ENCODE data around the gene SVBP.

Gene SVBP

DNA sequence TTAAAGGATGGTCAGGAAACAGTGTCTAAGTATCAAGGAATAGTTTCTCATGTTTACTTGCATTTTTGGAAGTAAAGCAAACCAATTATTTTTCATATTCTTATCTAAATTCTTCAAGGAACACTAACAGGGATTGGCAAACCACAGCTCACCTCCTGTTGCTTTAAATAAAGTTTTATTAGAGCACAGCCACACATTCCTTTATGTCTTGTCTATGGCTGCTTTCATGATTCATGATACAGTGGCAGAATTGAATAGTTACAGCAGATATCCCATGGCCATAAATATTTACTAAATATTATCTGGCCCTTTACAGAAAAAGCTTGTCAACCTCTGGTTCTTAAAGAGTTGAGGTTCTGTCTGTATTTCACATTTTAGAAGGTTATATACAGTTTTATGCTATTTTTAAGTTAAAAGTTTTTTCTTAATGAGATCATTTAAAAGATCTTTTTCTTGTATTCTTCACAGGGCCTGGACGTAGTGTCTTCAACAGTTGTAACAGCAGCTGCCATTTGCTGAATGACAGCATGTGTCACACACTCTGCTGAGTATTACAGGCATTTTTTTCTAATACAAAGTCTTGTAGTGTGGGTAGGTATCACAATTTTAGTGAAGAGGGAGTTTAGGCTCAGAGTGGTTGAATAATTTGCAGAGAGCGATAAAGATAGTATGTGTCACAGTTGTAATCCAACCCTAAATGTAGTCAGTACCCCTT is 31.8 kb upstream of the SVBP start:
- H3K27me3 Mint-ChIP-seq (ENCODE audit: low read depth, poor library complexity), result peaks cover 3% of the 10 kb centered on the region
- DNase-seq, result no peak
- peaks cover 57% of the 10 kb centered on the region for H3K9me3 Mint-ChIP-seq
- no peak overlapping the region for H3K4me3 Mint-ChIP-seq
- TF ChIP-seq, protein P1, sequence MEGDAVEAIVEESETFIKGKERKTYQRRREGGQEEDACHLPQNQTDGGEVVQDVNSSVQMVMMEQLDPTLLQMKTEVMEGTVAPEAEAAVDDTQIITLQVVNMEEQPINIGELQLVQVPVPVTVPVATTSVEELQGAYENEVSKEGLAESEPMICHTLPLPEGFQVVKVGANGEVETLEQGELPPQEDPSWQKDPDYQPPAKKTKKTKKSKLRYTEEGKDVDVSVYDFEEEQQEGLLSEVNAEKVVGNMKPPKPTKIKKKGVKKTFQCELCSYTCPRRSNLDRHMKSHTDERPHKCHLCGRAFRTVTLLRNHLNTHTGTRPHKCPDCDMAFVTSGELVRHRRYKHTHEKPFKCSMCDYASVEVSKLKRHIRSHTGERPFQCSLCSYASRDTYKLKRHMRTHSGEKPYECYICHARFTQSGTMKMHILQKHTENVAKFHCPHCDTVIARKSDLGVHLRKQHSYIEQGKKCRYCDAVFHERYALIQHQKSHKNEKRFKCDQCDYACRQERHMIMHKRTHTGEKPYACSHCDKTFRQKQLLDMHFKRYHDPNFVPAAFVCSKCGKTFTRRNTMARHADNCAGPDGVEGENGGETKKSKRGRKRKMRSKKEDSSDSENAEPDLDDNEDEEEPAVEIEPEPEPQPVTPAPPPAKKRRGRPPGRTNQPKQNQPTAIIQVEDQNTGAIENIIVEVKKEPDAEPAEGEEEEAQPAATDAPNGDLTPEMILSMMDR (IDR thresholded peaks at IDR 0.05), result no peak
- peaks cover 73% of the 10 kb centered on the region for H3K36me3 Mint-ChIP-seq (ENCODE audit: low read depth)
- no peak overlapping the region for H3K27ac Mint-ChIP-seq
- H3K4me1 Mint-ChIP-seq, result peaks cover 25% of the 10 kb centered on the region

DNA sequence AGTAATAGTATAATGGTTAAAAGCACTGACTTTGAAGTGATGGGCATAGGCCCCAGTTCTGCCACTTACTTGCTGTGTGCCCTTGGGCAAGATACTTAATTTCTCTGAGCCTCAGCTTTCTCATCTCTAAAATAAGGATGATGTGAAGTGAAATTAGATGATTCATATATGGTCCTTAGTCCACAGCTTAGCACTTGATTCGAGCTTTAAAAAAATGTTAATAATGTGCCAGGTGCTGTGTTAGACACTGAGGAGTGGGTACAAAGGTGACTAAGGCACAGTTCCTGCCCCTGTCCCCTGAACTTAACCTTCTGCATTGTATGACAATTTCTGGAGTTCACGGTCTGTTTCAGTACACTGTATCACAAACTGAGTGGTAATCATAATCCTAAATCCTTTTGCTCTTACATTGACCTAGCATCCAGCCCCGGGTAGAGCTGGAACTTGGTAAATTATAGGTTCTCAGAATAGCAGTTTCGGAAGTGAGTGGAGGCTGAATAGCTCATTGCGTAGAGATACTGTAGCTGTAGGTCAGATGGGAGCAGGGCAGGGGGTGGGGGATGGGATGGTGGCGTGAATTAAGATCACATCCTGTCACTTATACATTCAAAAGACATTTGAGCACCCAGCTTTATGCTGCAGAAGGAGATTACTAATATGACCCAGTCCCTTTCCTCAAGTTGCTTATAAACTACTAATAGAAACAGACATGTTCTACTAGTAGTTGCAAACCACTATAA is 30.7 kb upstream of the SVBP start:
- TF ChIP-seq, protein P1 (IDR thresholded peaks at IDR 0.05), result no peak
- DNase-seq, result no peak
- Mint-ChIP-seq H3K27ac (no peak overlapping the region), H3K27me3 (ENCODE audit: low read depth, poor library complexity) (peaks cover 3% of the 10 kb centered on the region), H3K4me1 (peaks cover 25% of the 10 kb centered on the region), H3K9me3 (peaks cover 47% of the 10 kb centered on the region), H3K4me3 (peak overlapping the region; percentile 95), H3K36me3 (ENCODE audit: low read depth) (peaks cover 70% of the 10 kb centered on the region)

DNA sequence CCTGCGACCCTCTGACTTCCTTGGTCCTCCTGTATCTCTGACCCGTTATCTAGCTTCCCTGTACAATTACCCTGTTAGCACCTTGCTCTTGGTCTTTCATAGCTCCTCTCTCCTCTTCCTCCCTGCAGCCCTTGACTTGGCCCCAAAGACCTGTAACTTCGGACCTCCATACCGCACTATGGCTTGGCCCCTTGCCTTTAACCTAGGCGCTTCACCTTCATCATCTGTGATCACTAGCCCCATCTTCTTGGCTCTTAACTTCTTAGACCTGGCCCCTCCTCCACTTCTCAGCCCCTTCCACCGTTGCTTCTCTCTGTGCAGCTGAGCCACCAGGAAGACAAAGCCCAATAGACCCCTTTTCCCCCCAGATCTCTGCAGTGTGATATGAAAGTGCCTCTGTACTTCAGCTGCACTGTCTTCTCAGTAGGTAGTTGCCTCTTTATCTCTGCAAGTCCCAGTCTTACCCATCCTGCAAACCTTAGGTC is 30.0 kb upstream of the SVBP start:
- Mint-ChIP-seq H3K27ac (peak overlapping the region; percentile 53), H3K4me1 (peaks cover 25% of the 10 kb centered on the region), H3K9me3 (peaks cover 40% of the 10 kb centered on the region), H3K27me3 (ENCODE audit: low read depth, poor library complexity) (peaks cover 3% of the 10 kb centered on the region), H3K36me3 (ENCODE audit: low read depth) (peaks cover 70% of the 10 kb centered on the region), H3K4me3 (peak overlapping the region; percentile 95)
- no peak for DNase-seq
- TF ChIP-seq, protein P1 (IDR thresholded peaks at IDR 0.05), result no peak

DNA sequence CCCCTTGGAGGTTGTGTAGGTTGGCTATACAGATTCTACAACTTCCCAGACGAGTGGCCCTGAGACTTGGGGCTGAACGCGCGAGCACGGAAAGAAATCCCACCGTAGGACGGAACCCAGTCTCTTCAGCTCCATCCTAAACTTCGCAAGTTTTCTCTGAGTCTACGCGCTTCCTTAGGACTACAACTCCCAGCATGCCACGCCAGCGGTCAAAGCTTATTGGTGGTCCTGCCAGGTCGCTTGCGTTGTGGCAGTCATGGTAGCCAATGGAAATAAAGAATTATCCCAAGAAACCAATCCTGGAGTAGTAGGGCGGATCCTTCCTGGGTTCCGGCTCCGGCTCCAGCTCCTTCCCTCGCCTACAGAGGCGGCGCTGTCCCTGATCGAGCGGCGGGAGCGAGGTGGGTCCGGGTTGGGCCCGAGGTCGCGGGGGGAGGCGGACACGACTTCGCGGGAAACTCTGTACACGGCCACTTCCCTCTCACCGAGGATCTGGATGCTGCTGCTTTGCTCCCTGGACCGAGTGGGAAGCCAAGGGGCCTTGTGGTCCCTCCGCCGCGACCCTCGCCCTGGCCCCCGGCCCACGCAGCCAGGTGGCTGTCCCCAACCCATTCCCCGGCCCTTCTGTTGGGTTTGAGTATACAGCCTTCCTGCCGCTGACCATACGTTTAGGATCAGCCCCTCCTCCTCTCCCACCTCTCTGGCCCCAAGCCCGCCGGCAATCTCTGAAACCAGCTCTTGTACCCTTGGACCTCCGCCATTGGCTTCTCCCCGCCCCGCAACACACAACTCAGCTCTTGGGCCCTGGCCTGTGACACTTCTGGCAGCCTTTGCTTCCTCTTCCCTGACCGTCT is 29.3 kb upstream of the SVBP start, which contains the start of gene ZNF691:
ZNF691 (plus strand) TSS at position 357 of the 854 bp plus-strand sequence. CDS start 3,046 bp downstream, outside the sequence.
- Mint-ChIP-seq H3K36me3 (ENCODE audit: low read depth) (peaks cover 69% of the 10 kb centered on the region), H3K27ac (peak within 1 kb of the TSS; percentile 53), H3K27me3 (ENCODE audit: low read depth, poor library complexity) (peaks cover 3% of the 10 kb centered on the region), H3K9me3 (peaks cover 35% of the 10 kb centered on the region), H3K4me1 (peaks cover 25% of the 10 kb centered on the region), H3K4me3 (peak within 1 kb of the TSS; percentile 95)
- peak; percentile 85 for DNase-seq
- TF ChIP-seq, protein P1 (IDR thresholded peaks at IDR 0.05), result peak; percentile 24

DNA sequence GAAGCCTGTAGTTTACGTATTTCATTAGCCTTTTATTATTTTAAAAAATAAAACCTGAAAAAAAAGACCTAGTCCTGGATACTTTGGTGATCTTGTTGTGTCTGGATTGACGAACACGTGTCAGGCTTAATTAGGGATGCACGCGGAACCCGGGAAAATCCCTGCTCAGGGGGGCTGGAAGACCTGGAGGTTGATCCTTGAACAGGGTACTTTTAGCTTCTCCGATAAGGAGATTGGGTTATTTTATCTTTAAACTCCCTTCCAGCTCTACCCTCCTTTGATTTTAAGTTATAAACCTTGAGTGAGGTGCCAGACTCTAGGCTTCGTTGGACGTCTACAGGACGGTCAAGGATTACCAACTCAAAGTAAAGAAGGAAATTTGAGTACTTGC is 28.7 kb upstream of the SVBP start:
- Mint-ChIP-seq H3K4me1 (peaks cover 25% of the 10 kb centered on the region), H3K36me3 (ENCODE audit: low read depth) (peaks cover 66% of the 10 kb centered on the region), H3K27ac (no peak overlapping the region), H3K4me3 (peak overlapping the region; percentile 95), H3K9me3 (peaks cover 29% of the 10 kb centered on the region), H3K27me3 (ENCODE audit: low read depth, poor library complexity) (peaks cover 3% of the 10 kb centered on the region)
- TF ChIP-seq, protein P1 (IDR thresholded peaks at IDR 0.05), result no peak
- no peak for DNase-seq

Data from nephron progenitor cell (in vitro differentiated cells).